Kidney (tissue), 14 donors: ENCODE results near the gene PSG2. TPM values are rescaled to one million over a fixed set of nuclear protein-coding genes. Genes with fewer than 3 reads are reported as not detected.
"Not testable (repeated sequence)": the region's sequence is repeated elsewhere in the genome, so short reads cannot be mapped to it uniquely, and the experiment has no call there.

Experiments
- DNase-seq, 5 donors: peaks; one replicate each; pipeline ENCODE4 v3.0.0-alpha.2; 2013 to 2020
- FAIRE-seq: peaks from 2 replicates; lab custom pipeline; 2012; peaks lifted over from hg19 to GRCh38; lab: Jason Lieb, UNC
- H3K27ac ChIP-seq, 2 donors: one replicate each; pipeline ENCODE4 v1.7.0; 2013; ENCODE audit warnings: low read depth in 2 of 2, low read length in 2 of 2, inconsistent platforms in 1 of 2
- H3K27me3 ChIP-seq: one replicate; pipeline ENCODE4 v1.7.1; 2013; ENCODE audit warnings: low read length, inconsistent platforms; ENCODE audit not compliant: control insufficient read depth, insufficient read depth
- H3K36me3 ChIP-seq, 3 donors: one replicate each; pipeline versions ENCODE4 v1.7.0 to v1.7.1; 2013; ENCODE audit warnings: low read length in 3 of 3, control low read depth in 1 of 3, inconsistent platforms in 1 of 3; ENCODE audit not compliant: insufficient read depth in 3 of 3, control insufficient read depth in 2 of 3
- H3K4me1 ChIP-seq, 3 donors: one replicate each; pipeline versions ENCODE4 v1.7.0 to v1.7.1; 2013; ENCODE audit warnings: low read length in 3 of 3, inconsistent platforms in 1 of 3, low read depth in 1 of 3; ENCODE audit not compliant: control insufficient read depth in 2 of 3, insufficient read depth in 2 of 3
- H3K4me3 ChIP-seq, 3 donors: one replicate each; pipeline versions ENCODE4 v1.7.0 to v1.8.1; 2013; ENCODE audit warnings: low read length in 3 of 3, control low read depth in 1 of 3, inconsistent platforms in 1 of 3
- H3K9ac ChIP-seq, 3 donors: one replicate each; pipeline versions ENCODE4 v1.7.0 to v1.7.1; 2013; ENCODE audit warnings: low read length in 3 of 3, control low read depth in 1 of 3, inconsistent platforms in 1 of 3
- H3K9me3 ChIP-seq, 3 donors: one replicate each; pipeline versions ENCODE4 v1.7.0 to v1.7.1; 2013; ENCODE audit warnings: low read length in 3 of 3, control low read depth in 1 of 3, inconsistent platforms in 1 of 3; ENCODE audit not compliant: control insufficient read depth in 2 of 3, insufficient read depth in 1 of 3
- CTCF ChIP-seq: IDR thresholded peaks from 3 replicates; pipeline ENCODE4 v1.5.1; 2012; ENCODE audit warnings: mild to moderate bottlenecking, moderate library complexity, borderline replicate concordance; ENCODE audit not compliant: insufficient read depth; ENCODE audit errors: extremely low read depth
- intact Hi-C: fragments of 100-400 bp; cut with DNase I; formaldehyde crosslinking; loops from one replicate; pipeline ENCODE4 v1.11.1; 2022
- polyA plus RNA-seq: library from polyadenylated mRNA; stranded (reverse); fragments of 350-450 nt; fragmentation: Illumina TruSeq; extraction: RNeasy Lipid Tissue Mini Kit (QIAGEN cat#74804); gene quantifications from one replicate; pipeline ENCODE4 v1.2.3, GENCODE V29; 2014; ENCODE audit warnings: low read depth, low replicate concordance; ENCODE audit not compliant: insufficient read depth
- total RNA-seq: library from RNA; stranded (reverse); fragmentation: NEBNext Ultra II Directional; extraction: Animal tissue kit (Norgen Biotek cat#: 25700); gene quantifications from one replicate; pipeline ENCODE4 v1.2.1, GENCODE V29; 2021
- donor health status: control.
- donor health status: control.
- donor health status: control.
- donor health status: control.
- donor health status: control.
- donor health status: DM: yes; HTN: yes; CAD: no.
- donor health status: Normal renal cell carcinoma (clear cell type).

PSG2 gene
- total and polyA plus RNA-seq, 2 donors from 2014 or later: not detected

- DNase-seq (no peak), FAIRE-seq (no peak)
- Histone ChIP-seq H3K4me3 (no peak overlapping the region), H3K27ac (no peak overlapping the region), H3K4me1 (no peaks in the 10 kb centered on the region), H3K9me3 (no peaks in the 10 kb centered on the region), H3K36me3 (no peaks in the 10 kb centered on the region), H3K9ac (no peak overlapping the region), H3K27me3 (no peaks in the 10 kb centered on the region)
- intact Hi-C loops: no loop called here
- TF ChIP-seq CTCF: no peak
Measured at GRCh38 chr19:43124360-43124759, 41.9 kb upstream of the PSG2 start.

DNA sequence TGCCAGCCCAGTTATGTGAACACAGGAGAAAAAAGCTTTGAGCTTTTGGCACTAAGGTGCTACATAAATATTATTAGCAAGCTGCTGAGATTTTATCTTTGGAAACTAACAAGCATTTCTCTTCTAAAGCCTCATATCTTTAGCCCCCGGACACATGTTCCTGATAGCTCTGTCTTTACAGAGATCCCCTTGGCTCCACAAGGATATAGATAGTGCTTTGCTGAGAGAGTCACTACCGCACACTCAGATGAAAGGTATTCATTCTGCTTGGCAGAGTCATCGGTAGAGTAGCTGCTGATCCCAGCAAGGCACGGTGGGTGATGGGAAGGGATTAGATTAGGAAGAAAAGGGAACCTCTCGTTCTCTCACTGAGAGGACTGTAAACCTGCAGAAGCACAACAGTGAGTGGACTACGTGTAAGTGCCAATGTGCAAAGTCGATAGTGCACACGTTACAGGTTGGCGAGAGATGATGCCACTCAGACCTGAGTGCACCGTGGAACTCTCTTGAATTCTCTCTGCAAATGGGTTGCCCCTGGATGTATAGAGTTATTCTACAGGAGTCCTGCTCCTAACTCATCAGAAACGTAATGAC is 38.0 kb upstream of the PSG2 start:
- H3K9me3 ChIP-seq, H3K9ac ChIP-seq, H3K36me3 ChIP-seq, FAIRE-seq, H3K27me3 ChIP-seq, H3K4me1 ChIP-seq, intact Hi-C loops, H3K4me3 ChIP-seq, H3K27ac ChIP-seq, DNase-seq: not testable (repeated sequence)

DNA sequence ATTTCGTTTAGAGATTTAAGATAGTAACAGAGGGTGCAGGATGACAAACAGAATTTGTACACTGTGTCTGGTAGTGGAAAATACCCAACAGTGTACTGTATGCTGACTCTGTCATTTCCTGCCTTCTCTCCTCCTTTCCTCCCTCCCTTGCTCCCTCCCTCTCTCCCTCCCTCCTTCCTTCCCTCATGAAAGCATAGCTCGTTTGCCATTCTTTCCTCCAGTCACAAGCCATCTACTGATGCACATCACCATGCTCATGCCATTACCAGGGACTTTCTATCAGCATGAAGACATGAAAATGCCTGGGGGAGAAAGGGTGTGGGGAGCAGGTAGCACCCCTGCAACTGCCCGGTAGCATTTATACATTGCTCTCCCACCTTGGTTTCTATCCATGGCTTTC is 37.0 kb upstream of the PSG2 start:
- H3K36me3 ChIP-seq, H3K9me3 ChIP-seq, intact Hi-C loops, H3K4me1 ChIP-seq, H3K27me3 ChIP-seq, H3K4me3 ChIP-seq, FAIRE-seq, H3K27ac ChIP-seq, DNase-seq, H3K9ac ChIP-seq: not testable (repeated sequence)

- H3K27me3 ChIP-seq, H3K36me3 ChIP-seq, FAIRE-seq, intact Hi-C loops, H3K9me3 ChIP-seq, H3K9ac ChIP-seq, DNase-seq, H3K4me3 ChIP-seq, H3K27ac ChIP-seq, H3K4me1 ChIP-seq: not testable (repeated sequence)
Measured at GRCh38 chr19:43116421-43116820, 33.9 kb upstream of the PSG2 start.

DNA sequence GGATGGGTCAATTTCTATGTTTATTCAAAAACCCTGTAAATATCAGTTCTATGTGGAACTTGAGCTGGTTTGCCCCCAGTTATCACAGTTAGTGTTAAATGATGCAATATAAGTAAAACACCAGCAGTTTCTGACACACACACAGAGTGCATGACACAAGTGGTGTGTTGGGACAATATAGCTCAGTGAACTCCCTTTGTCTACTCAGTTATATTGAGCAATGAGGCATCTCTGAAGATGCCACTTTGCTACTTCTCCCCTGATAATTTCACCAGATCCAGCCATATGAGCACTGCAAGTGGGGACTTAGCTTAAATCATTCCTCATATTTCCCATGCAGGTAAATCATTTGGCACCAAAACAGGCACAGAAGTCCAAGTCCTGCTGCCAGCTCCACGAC is 33.0 kb upstream of the PSG2 start:
- DNase-seq, H3K4me1 ChIP-seq, H3K27me3 ChIP-seq, FAIRE-seq, H3K36me3 ChIP-seq, H3K27ac ChIP-seq, H3K9ac ChIP-seq, H3K9me3 ChIP-seq, intact Hi-C loops, H3K4me3 ChIP-seq: not testable (repeated sequence)

GRCh38 chr19:43115064-43115463 is 32.6 kb upstream of the PSG2 start:
- intact Hi-C loops, H3K4me3 ChIP-seq, H3K9ac ChIP-seq, DNase-seq, H3K36me3 ChIP-seq, FAIRE-seq, H3K27ac ChIP-seq, H3K9me3 ChIP-seq, H3K27me3 ChIP-seq, H3K4me1 ChIP-seq: not testable (repeated sequence)

GRCh38 chr19:43114626-43115025 is 32.1 kb upstream of the PSG2 start:
- H3K9me3 ChIP-seq, H3K4me1 ChIP-seq, H3K27me3 ChIP-seq, H3K27ac ChIP-seq, FAIRE-seq, intact Hi-C loops, H3K36me3 ChIP-seq, DNase-seq, H3K4me3 ChIP-seq, H3K9ac ChIP-seq: not testable (repeated sequence)

GRCh38 chr19:43107401-43107800 is 24.9 kb upstream of the PSG2 start:
- DNase-seq, FAIRE-seq, H3K9ac ChIP-seq, H3K4me1 ChIP-seq, H3K27ac ChIP-seq, H3K27me3 ChIP-seq, H3K36me3 ChIP-seq, H3K4me3 ChIP-seq, intact Hi-C loops: not testable (repeated sequence)
- H3K9me3 ChIP-seq: peaks cover 0 to 12% (median 4%) of the 10 kb centered on the region in 3 donors
